Right lobe of liver (tissue), 6 donors: ENCODE data around the gene AMELX. TPM values are rescaled to one million over a fixed set of nuclear protein-coding genes. Genes with fewer than 3 reads are reported as not detected.

Experiments used
- ATAC-seq, 4 donors: fragments of 200-7000 bp; cut with Tn5 transposase; one replicate each; pipeline ENCODE4 v1.9.1; 2020; ENCODE audit warnings: mild to moderate bottlenecking in 4 of 4, moderate library complexity in 4 of 4
- DNase-seq, 3 donors: peaks; one replicate each; pipeline ENCODE4 v3.0.0-alpha.2; 2020
- H3K27ac ChIP-seq, 3 donors: fragments of 200-600 bp; one replicate each; pipeline ENCODE4 v1.8.0; 2022
- H3K27me3 ChIP-seq, 2 donors: fragments of 200-600 bp; one replicate each; pipeline ENCODE4 v1.8.0; 2022
- H3K36me3 ChIP-seq, 4 donors: fragments of 200-600 bp; sonication (generic) in 1 of 4; one replicate each; pipeline versions ENCODE4 v1.5.1 to v1.8.0; 2017 to 2022; ENCODE audit warnings: control low read depth in 1 of 4
- H3K4me1 ChIP-seq, 4 donors: fragments of 200-600 bp; sonication (generic) in 1 of 4; one replicate each; pipeline versions ENCODE4 v1.5.1 to v1.8.0; 2017 to 2022; ENCODE audit warnings: control low read depth in 1 of 4
- H3K4me3 ChIP-seq, 3 donors: fragments of 200-600 bp; one replicate each; pipeline ENCODE4 v1.8.0; 2022
- H3K9me3 ChIP-seq, 4 donors: fragments of 200-600 bp; sonication (generic) in 1 of 4; one replicate each; pipeline versions ENCODE4 v1.5.1 to v1.8.0; 2017 to 2022; ENCODE audit warnings: control low read depth in 1 of 4
- CTCF ChIP-seq, 4 donors: fragments of 200-600 bp in 3 of 4; fragments of 450-650 bp in 1 of 4; IDR thresholded peaks; one replicate each; pipeline versions ENCODE4 v1.5.1 to v1.8.0; 2016 to 2022; ENCODE audit warnings: antibody characterized with exemption in 4 of 4, mild to moderate bottlenecking in 2 of 4
- POLR2A ChIP-seq: fragments of 450-650 bp; IDR thresholded peaks from one replicate; pipeline ENCODE4 v1.6.1; 2017; ENCODE audit warnings: antibody characterized with exemption, mild to moderate bottlenecking
- WGBS: methylation state at CpG from one replicate; pipeline ENCODE4 v1.1.6; 2018; ENCODE audit warnings: low coverage, low lambda C conversion rate; ENCODE audit not compliant: insufficient coverage; ENCODE audit errors: missing lambda C conversion rate; 5-methylcytosine and 5-hydroxymethylcytosine counted together
- intact Hi-C, 2 donors: fragments of 100-400 bp; cut with DNase I; formaldehyde crosslinking; loops; one replicate each; pipeline versions ENCODE4 v1.11.2 to v1.14.1; 2022
- long read RNA-seq: library from polyadenylated mRNA; unstranded; transcript quantifications from one replicate; pipeline ENCODE4 v2.0.0, GENCODE V29; 2019
- total RNA-seq, 6 experiments: library from RNA; depleted of rRNA in 2 of 6; stranded (reverse); fragments of >200 nt in 2 of 6; fragmentation: NEBNext Ultra II Directional in 3 of 6; extraction: Animal tissue kit (Norgen Biotek cat#: 25700) in 3 of 6; gene quantifications; one replicate each; pipeline versions ENCODE4 v1.1.0 to v1.2.4, GENCODE V29; 2016 to 2023
- donor health status: DM: no; HTN: yes; CAD: no.
- donor health status: DM: no; HTN: no; CAD: no.
- donor health status: DM: no; HTN: no; CAD: no.
- donor health status: DM: no; HTN: yes; CAD: no.
- donor health status: DM: no; HTN: yes; CAD: no.

Gene AMELX
- total RNA-seq: not detected
- long read RNA-seq: 0 reads

- Histone ChIP-seq H3K27me3 (no peaks in the 10 kb centered on the region), H3K4me3 (no peak within 1 kb of the TSS), H3K27ac (no peak within 1 kb of the TSS), H3K36me3 (no peaks in the 10 kb centered on the region), H3K4me1 (no peaks in the 10 kb centered on the region), H3K9me3 (no peaks in the 10 kb centered on the region)
- WGBS: 55% methylated on average over 2 of the region's 2 CpGs
- TF ChIP-seq CTCF (IDR thresholded peaks at IDR 0.05): no peak
- TF ChIP-seq POLR2A: no peak
- DNase-seq (no peak), ATAC-seq (no peak)
- intact Hi-C loops: no loop called here
Measured at GRCh38 chrX:11293113-11293512, at the start of gene AMELX. Gene AMELX, plus strand, starts transcription at chrX:11293413. Its CDS starts 1,376 bp downstream, at chrX:11294789.

- Histone ChIP-seq H3K4me3 (no peak overlapping the region), H3K4me1 (no peaks in the 10 kb centered on the region), H3K27me3 (no peaks in the 10 kb centered on the region), H3K9me3 (no peaks in the 10 kb centered on the region), H3K36me3 (no peaks in the 10 kb centered on the region), H3K27ac (no peak overlapping the region)
- intact Hi-C loops: no loop called here
- DNase-seq (no peak), ATAC-seq (no peak)
- 33% methylated on average over 2 of the region's 2 CpGs for WGBS
- TF ChIP-seq CTCF (IDR thresholded peaks at IDR 0.05) (no peak), POLR2A (no peak)
Measured at GRCh38 chrX:11244636-11245035, 48.6 kb upstream of the AMELX start.

- 55% methylated on average over 4 of the region's 5 CpGs for WGBS
Measured at GRCh38 chrX:11254417-11255109, 38.6 kb upstream of the AMELX start.

GRCh38 chrX:11257290-11257689 is 35.9 kb upstream of the AMELX start:
- Histone ChIP-seq H3K36me3 (no peaks in the 10 kb centered on the region), H3K27me3 (no peaks in the 10 kb centered on the region), H3K27ac (no peak overlapping the region), H3K9me3 (no peaks in the 10 kb centered on the region), H3K4me1 (no peaks in the 10 kb centered on the region), H3K4me3 (no peak overlapping the region)
- 52% methylated on average over 2 of the region's 2 CpGs for WGBS
- no peak for DNase-seq
- intact Hi-C loops: no loop called here
- ATAC-seq: no peak
- TF ChIP-seq POLR2A (no peak), CTCF (IDR thresholded peaks at IDR 0.05) (no peak)

More at GRCh38 chrX:11254417-11255109, 38.6 kb upstream of the AMELX start:
- Histone ChIP-seq H3K4me3 (no peak overlapping the region), H3K9me3 (no peaks in the 10 kb centered on the region), H3K36me3 (no peaks in the 10 kb centered on the region), H3K4me1 (no peaks in the 10 kb centered on the region), H3K27ac (no peak overlapping the region), H3K27me3 (no peaks in the 10 kb centered on the region)
- ATAC-seq (peak in 3 of 4 donors; percentile 56 to 97 (median 91)), DNase-seq (peak; percentile 35 to 55 (median 47))
- intact Hi-C loops: no loop called here
- no peak for TF ChIP-seq POLR2A
- TF ChIP-seq CTCF (IDR thresholded peaks at IDR 0.05): no peak
